D721Med (cell line): ENCODE measurements around the gene RAB3C.

Experiments used
- DNase-seq: peaks from one replicate; pipeline ENCODE4 v3.0.0; 2011; ENCODE audit warnings: low spot score; ENCODE audit not compliant: insufficient read length
- FAIRE-seq: peaks from 2 replicates; lab custom pipeline; 2011; peaks lifted over from hg19 to GRCh38; lab: Jason Lieb, UNC
- TF ChIP-seq, protein P1 (sequence below): IDR thresholded peaks from 2 replicates; pipeline ENCODE4 v1.5.1; 2012; ENCODE audit warnings: mild to moderate bottlenecking, control low read depth; ENCODE audit not compliant: insufficient read depth; ENCODE audit errors: missing control alignments

The RAB3C gene

DNA sequence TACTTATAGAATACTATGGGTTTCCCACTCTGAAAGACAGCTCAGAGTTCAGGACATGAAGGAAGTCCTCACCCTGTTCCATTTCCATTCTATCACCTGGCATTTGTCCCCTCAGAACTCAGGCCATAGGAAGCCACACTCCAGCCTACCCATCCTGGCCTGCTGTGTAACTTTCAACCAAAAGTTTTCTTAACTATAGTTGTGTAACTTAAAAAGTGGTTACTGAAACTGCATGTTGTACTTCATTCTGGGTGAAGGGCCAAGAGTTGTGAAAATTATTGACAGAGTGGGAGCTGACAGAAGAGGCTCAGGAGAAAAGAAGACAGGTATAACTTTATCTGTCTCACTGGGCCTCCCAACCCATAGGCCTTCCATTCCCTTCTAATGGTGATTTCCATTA, 212.5 kb downstream of the RAB3C start:
- FAIRE-seq: no peak
- TF ChIP-seq, protein P1, sequence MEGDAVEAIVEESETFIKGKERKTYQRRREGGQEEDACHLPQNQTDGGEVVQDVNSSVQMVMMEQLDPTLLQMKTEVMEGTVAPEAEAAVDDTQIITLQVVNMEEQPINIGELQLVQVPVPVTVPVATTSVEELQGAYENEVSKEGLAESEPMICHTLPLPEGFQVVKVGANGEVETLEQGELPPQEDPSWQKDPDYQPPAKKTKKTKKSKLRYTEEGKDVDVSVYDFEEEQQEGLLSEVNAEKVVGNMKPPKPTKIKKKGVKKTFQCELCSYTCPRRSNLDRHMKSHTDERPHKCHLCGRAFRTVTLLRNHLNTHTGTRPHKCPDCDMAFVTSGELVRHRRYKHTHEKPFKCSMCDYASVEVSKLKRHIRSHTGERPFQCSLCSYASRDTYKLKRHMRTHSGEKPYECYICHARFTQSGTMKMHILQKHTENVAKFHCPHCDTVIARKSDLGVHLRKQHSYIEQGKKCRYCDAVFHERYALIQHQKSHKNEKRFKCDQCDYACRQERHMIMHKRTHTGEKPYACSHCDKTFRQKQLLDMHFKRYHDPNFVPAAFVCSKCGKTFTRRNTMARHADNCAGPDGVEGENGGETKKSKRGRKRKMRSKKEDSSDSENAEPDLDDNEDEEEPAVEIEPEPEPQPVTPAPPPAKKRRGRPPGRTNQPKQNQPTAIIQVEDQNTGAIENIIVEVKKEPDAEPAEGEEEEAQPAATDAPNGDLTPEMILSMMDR: no peak
- DNase-seq: no peak

DNA sequence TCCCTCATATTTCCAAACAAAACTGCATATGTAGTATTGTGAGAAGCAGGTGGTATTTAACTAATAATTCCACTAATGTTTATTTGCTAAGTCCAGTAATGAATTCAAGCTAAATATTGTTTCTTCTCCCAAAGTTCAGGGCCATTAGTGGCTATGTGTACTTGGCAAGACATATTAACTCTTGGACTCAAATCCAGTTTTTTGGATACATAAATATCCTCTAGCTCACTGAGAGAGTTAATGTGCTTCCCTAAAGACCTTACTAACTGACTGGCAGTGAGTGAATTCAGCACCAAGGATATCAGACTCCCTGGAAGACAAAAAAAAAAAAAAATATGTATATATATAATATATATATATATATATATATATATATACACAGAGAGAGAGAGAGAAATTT, 214.1 kb downstream of the RAB3C start:
- no peak for FAIRE-seq
- TF ChIP-seq, protein P1: no peak
- no peak for DNase-seq

DNA sequence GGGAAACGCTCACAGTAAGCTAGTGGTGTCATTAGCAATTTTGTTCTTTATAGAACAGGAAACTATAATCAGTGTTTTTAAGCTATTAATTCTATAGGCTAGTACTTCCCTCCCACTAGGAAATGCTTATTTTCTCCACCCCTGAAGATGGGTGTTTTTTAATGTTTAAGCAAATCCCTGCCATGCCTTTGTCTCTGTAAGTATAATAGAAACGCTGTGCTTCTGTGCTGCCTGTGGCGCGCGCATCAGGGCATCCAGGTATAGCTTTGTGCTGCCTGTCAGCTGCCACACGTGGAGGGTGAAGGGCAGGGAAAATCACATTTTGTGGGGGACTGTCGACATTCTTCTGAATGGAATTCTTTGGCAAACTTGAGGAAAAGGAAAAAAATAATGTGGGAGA, 217.5 kb downstream of the RAB3C start:
- FAIRE-seq: no peak
- DNase-seq: no peak
- TF ChIP-seq, protein P1: no peak

DNA sequence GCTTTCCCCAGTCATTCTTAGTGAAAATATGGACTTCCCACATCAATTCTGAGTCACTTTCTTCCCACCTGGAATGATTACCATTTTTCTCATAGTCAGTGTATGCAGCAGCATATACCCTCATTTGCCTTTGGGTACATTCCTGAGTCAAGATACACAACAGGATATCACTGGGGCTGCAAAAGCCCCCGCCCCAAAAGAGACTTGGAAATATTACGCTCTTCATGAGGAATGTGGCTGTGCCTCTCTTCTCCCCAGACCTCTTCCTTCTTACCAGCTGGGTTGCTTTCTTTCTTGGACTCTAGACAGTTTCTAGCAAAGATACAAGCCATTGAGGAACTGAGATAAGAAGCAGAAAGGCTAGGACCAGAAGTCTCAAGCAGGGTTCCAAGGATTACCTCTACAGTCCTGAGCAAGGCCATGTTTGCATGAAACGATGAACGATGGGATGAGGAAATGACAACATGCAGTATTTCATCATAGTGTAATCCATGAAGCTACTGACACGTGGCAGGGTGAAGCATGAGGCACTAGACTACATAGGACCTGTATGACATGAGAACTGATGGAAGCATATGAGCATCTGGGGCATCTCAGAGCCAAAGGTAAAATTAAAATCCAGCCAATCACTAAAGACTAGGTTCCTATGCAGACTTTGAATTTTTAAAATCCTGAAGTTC, 218.1 kb downstream of the RAB3C start:
- FAIRE-seq: no peak

DNA sequence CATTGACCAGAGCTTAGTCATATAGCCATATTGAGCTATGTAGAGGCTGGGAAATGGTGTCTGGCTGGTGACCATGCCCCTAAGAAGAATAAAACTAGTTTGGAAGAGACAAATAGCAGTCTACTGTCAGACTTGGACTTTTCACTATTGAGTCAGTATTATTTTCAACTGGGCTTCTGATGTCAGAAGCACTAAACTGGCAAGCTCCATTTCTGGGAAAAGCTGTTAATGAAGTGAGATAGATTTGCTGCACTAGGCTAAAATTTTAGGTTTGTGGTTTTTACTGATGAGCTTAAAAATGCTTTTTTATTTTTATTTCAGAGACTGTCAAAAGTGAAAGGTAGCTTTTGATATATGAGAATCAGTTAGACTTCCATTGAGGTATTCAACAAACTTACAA, 220.2 kb downstream of the RAB3C start:
- DNase-seq (no peak), FAIRE-seq (no peak)
- TF ChIP-seq, protein P1: no peak

More for the DNA sequence above, 218.1 kb downstream of the RAB3C start:
- no peak for DNase-seq
- TF ChIP-seq, protein P1: no peak

DNA sequence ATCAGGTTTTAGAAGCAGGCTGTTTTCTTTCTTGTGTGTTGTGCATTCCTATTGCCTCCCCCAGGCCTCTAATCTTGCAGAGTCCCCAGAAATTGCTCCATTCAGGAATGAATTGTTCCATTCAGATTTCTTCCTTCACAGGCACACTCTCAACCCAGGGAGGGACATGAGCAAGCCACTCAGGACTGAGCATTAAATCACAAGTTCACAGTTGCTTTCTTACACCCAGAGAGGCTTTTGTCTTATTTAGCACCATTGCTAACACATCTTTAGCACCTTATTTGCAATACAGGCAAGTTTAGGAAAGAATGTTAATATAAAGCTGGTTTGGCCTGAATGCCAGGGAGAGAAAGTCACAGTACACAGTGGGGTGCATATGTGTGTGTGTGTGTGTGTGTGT, 221.4 kb downstream of the RAB3C start:
- TF ChIP-seq, protein P1: no peak
- FAIRE-seq (no peak), DNase-seq (no peak)

DNA sequence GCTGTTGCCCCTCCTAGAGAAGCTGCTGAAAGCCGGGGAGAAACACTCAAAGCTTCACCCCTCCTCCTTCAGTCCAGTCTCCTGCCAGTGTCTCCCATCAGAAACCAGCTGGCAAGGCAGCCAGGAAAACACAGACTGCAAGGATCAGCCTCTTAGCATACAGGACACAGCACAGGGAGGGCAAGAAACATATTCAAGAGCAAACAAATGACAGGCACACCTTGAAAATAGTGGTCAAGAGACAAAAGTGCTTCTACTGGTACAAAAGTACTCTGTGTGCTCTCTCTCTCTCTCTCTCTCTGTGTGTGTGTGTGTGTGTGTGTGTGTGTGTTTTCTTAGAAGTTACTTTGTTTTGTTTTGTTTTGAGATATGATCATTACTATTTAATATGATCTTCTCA, 227.2 kb downstream of the RAB3C start:
- FAIRE-seq (no peak), DNase-seq (no peak)
- TF ChIP-seq, protein P1: no peak
